ENCODE data around the gene POU4F1. TPM values are rescaled to one million over a fixed set of nuclear protein-coding genes. Genes with fewer than 3 reads are reported as not detected.

The POU4F1 gene
- 0.74 and 1.1 TPM in 2 replicates for total RNA-seq (2016; rRNA removed; fragmentation: Illumina TruSeq; extraction: Trizol)
- 0.10 TPM in 1 of 2 replicates, not detected in the other for total RNA-seq (2016; cell fraction: cytosol; rRNA removed; fragmentation: Illumina TruSeq; extraction: Trizol; ENCODE audit: low read depth)
- total RNA-seq (2016; cell fraction: insoluble cytoplasmic fraction; rRNA removed; fragmentation: Illumina TruSeq; extraction: Trizol), result 0.54 and 0.87 TPM in 2 replicates
- 0.34 and 0.41 TPM in 2 replicates for total RNA-seq (2016; cell fraction: membrane; rRNA removed; fragmentation: Illumina TruSeq; extraction: Trizol)
- 1.5 and 1.6 TPM in 2 replicates for total RNA-seq (2016; cell fraction: nucleus; rRNA removed; fragmentation: Illumina TruSeq; extraction: Trizol)
- 1.0 and 1.3 TPM in 2 replicates for polyA plus RNA-seq (2011; rRNA removed)
- 0.21 and 0.54 TPM in 2 replicates for polyA plus RNA-seq (2011; cell fraction: cytosol; rRNA removed)
- 4.2 and 5.2 TPM in 2 replicates for polyA plus RNA-seq (2011; cell fraction: nucleus; rRNA removed)
- polyA plus RNA-seq (2012), result 1.3 and 2.9 TPM in 2 replicates
- polyA plus RNA-seq (2016; cell fraction: cytosol; fragmentation: Illumina TruSeq; extraction: Trizol; ENCODE audit: low read depth), result 0.05 and 0.07 TPM in 2 replicates
- polyA plus RNA-seq (2016; cell fraction: insoluble cytoplasmic fraction; fragmentation: Illumina TruSeq; extraction: Trizol; ENCODE audit: low read depth), result 0.76 and 0.91 TPM in 2 replicates
- polyA plus RNA-seq (2016; cell fraction: membrane; fragmentation: Illumina TruSeq; extraction: Trizol; ENCODE audit: low read depth), result 0.16 and 0.19 TPM in 2 replicates
- polyA plus RNA-seq (2016; cell fraction: nucleus; fragmentation: Illumina TruSeq; extraction: Trizol; ENCODE audit: insufficient read depth, low read depth), result 3.4 TPM in 2 replicates
- 0.40 TPM in 1 of 2 replicates, not detected in the other for polyA minus RNA-seq (2011; rRNA and poly(A)+ RNA removed; ENCODE audit: low replicate concordance)
- polyA minus RNA-seq (2011; cell fraction: cytosol; rRNA and poly(A)+ RNA removed), result 0.40 and 0.44 TPM in 2 replicates
- 1.4 and 1.9 TPM in 2 replicates for polyA minus RNA-seq (2011; cell fraction: nucleus; rRNA and poly(A)+ RNA removed)
- Bru-seq, nascent RNA, result percentile 49 among the genes with signal in this experiment
- percentile 71 among the genes with signal in this experiment for BruChase-seq, experiment 1, labeled RNA remaining after a 6-hour chase
- BruChase-seq, experiment 2, labeled RNA remaining after a 2-hour chase, result percentile 62 among the genes with signal in this experiment
- long read RNA-seq, experiment 1, result 0 reads
- long read RNA-seq, experiment 2, partial matches to known transcripts, result 0 of 7 reads
- long read RNA-seq, experiment 2, other reads (novel, unspliced or antisense), result 7 of 7 reads

GRCh38 chr13:78603240-78603957 is at the start of gene POU4F1:
Gene POU4F1, minus strand, starts transcription at chr13:78603552. Its CDS starts 226 bp downstream, at chr13:78603326.
- H4K20me1 ChIP-seq (ENCODE audit: insufficient read depth, low read length), result no peaks in the 10 kb centered on the region
- no peaks in the 10 kb centered on the region for H3K36me3 ChIP-seq (replicated peaks in 1 of 2; ENCODE audit: control insufficient read depth in 1 of 2, insufficient read depth in 2 of 2, low read length in 2 of 2)
- H3K27ac ChIP-seq (ENCODE audit: extremely low read length, insufficient read depth, low read length), result no peak within 1 kb of the TSS
- ATAC-seq (peak; percentile 86), FAIRE-seq (no peak), DNase-seq (ENCODE audit: low spot score) (peak; percentile 72)
- in situ Hi-C loops (cut with HindIII; ENCODE audit: extremely low pct_ligation_motif_present, low pct_unique_long_range_greater_than_20kb), result no loop called here
- no peaks in the 10 kb centered on the region for H3K79me2 ChIP-seq (ENCODE audit: insufficient read depth, low read length)
- H3K9me3 ChIP-seq (ENCODE audit: low read length), result no peaks in the 10 kb centered on the region
- peak within 1 kb of the TSS; percentile 55 to 71 (median 69) for H3K4me3 ChIP-seq (replicated peaks in 1 of 3; ENCODE audit: insufficient read depth in 1 of 3, low read depth in 2 of 3, low read length in 3 of 3)
- POLR2A ChIA-PET, result interaction anchor here (0.9 kb wide), 1 partner anchor 57 kb away, joined by 4 read pairs; no protein-coding TSS in a partner anchor
- BruUV-seq (replicated peaks), result no TSS peak
- under 1% methylated on average over 23 of the region's 80 CpGs for WGBS (ENCODE audit: low lambda C conversion rate)
- CTCF ChIA-PET (ENCODE audit: low intra/inter-chr PET ratio, low total read pairs), result no interaction called here
- peak within 1 kb of the TSS; percentile 72 for H3K4me2 ChIP-seq (ENCODE audit: low read depth, low read length)
- intact Hi-C loops (cut with micrococcal nuclease; ENCODE audit: unreplicated experiment), result loop anchor here (1.0 kb wide), 1 partner anchor 56 kb away; the partner anchor contains the start of gene OBI1
- peaks cover 3 to 57% of the 10 kb centered on the region in 2 experiments for H3K27me3 ChIP-seq (ENCODE audit: control insufficient read depth in 1 of 2, insufficient read depth in 2 of 2, low read length in 2 of 2)
- H2AFZ ChIP-seq (ENCODE audit: low read length), result peak within 1 kb of the TSS; percentile 68
- H3K4me1 ChIP-seq (ENCODE audit: insufficient read depth, low read length), result peaks cover 33% of the 10 kb centered on the region
- peak within 1 kb of the TSS; percentile 47 for H3K9ac ChIP-seq (ENCODE audit: insufficient read depth, low read depth, low read length)
- no peak for TF ChIP-seq GATAD2A (CRISPR knock-in tag; IDR thresholded peaks at IDR 0.05)
- no peak for TF ChIP-seq PLRG1 (conservative IDR thresholded peaks at IDR 0.05)
- TF ChIP-seq TBX2 (CRISPR knock-in tag; IDR thresholded peaks at IDR 0.05; ENCODE audit: borderline replicate concordance), result peak; percentile 82
- no peak for TF ChIP-seq YY1 (IDR thresholded peaks at IDR 0.05; ENCODE audit: insufficient read depth, insufficient replicate concordance, low read depth, low read length)
- TF ChIP-seq MLXIP (CRISPR knock-in tag; IDR thresholded peaks at IDR 0.05; ENCODE audit: borderline replicate concordance), result 0 out of 2 replicates have a peak, but pooled peaks have one; percentile 40
- no peak for TF ChIP-seq TEAD3 (CRISPR knock-in tag; optimal IDR thresholded peaks at IDR 0.05; ENCODE audit: borderline replicate concordance)
- no peak for TF ChIP-seq SP5 (CRISPR knock-in tag; IDR thresholded peaks at IDR 0.05; ENCODE audit: borderline replicate concordance, low read depth)
- TF ChIP-seq TOPORS (CRISPR knock-in tag; IDR thresholded peaks at IDR 0.05), result 0 out of 2 replicates have a peak, but pooled peaks have one; percentile 69
- peak; percentile 95 for TF ChIP-seq ZNF800 (CRISPR knock-in tag; IDR thresholded peaks at IDR 0.05)
- no peak for TF ChIP-seq TCF7L2 (IDR thresholded peaks at IDR 0.05; ENCODE audit: low read depth, low read length)
- peak; percentile 23; the same call in 1 of the 2 replicates for TF ChIP-seq ZNF558 (CRISPR knock-in tag; IDR thresholded peaks at IDR 0.05; ENCODE audit: borderline replicate concordance)
- no peak for TF ChIP-seq ZNF253 (CRISPR knock-in tag; IDR thresholded peaks at IDR 0.05; ENCODE audit: borderline replicate concordance)
- no peak for TF ChIP-seq MTA1 (CRISPR knock-in tag; IDR thresholded peaks at IDR 0.05; ENCODE audit: borderline replicate concordance)
